HG03196 (cell line): Measurements from ENCODE around the gene ST8SIA2.
"Not testable (repeated sequence)": the region's sequence is repeated elsewhere in the genome, so short reads cannot be mapped to it uniquely, and the experiment has no call there.

ENCODE experiments used
- ATAC-seq: cut with Tn5 transposase; IDR thresholded peaks from one replicate; pipeline ENCODE4 v1.9.1; 2021; ENCODE audit not compliant: unreplicated experiment

ST8SIA2 gene

DNA sequence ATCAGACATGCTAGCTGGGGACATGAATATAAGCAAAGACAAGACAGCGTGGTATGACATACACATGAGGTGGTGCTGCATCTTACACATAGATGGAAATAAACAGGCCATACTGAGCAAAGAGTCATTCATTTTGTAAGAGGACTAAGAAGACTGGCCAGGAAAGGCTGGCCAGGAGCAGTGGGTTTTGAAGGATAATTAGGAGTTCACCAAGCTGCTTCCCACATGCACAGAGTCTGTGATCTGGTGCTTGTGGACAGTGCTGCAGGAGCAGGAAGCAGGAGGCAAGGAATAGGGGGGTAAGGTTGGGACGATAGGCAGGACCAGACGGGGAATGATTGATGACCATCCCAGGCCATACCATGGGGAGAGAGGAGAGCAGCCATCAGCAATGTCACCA, 41.5 kb downstream of the ST8SIA2 start:
- no peak for ATAC-seq

DNA sequence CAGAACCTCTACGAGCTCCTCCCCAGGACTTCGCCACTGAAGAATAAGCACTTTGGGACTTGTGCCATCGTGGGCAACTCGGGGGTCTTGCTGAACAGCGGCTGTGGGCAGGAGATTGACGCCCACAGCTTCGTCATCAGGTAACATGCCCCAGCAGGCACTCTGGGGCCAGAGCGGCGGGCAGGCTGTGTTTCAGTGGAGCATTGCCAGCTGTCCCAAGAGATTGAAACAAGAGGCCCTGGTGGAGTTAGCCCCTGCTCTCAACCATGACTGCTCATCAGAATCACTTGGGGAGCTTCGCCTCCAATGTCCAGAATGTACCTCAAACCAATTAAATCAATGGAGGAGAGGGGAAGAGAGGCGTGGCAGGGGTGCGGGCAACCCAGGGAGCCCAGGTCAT, 44.8 kb downstream of the ST8SIA2 start:
- no peak for ATAC-seq

GRCh38 chr15:92443381-92443780, 49.7 kb downstream of the ST8SIA2 start:
- no peak for ATAC-seq

- ATAC-seq, result no peak
Measured at GRCh38 chr15:92444631-92445030, 51.0 kb downstream of the ST8SIA2 start.

- no peak for ATAC-seq
Measured at GRCh38 chr15:92448370-92448769, 54.7 kb downstream of the ST8SIA2 start.

DNA sequence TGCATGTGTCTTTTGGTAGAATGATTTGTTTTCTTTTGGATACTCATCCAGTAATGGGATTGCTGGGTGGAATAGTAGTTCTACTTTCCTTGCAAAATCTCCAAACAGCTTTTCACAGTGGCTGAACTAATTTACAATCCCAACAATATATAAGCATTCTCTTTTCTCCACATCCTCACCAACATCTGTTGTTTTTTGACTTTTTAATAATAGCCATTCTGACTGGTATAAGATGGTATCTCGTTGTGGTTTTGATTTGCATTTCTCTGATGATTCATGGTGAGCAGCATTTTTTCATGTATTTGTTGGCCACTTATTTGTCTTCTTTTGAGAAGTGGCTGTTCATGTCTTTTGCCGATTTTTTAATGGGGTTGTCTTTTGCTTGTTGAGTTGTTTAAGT, 55.8 kb downstream of the ST8SIA2 start:
- no peak for ATAC-seq

DNA sequence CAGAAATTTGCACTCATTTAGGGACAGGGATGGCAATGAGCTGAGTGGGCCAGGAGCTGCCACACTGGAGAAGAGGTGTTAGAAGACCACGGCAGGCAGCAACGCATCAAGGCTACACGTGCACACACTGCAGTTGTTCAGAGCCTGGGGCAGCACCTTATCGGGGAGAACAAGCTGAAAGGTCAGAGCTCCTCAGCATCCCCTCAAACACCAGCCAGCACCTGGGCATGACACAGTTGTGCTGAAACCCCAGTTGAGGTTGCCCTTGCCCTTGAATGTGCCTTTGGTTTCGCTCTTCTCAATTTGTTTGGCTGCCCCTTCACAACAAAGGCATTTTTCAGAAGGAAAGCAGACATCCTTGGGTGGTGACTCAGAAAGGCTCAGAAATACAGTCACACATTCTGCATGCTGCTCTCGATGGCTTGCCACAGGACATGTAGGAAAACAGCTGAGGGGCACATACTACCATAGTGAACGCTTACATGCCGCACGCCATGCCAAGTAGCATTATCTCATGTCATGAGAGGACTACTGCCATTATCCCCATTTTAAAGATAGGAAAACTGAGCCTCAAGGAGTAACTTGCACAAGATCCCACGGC, 57.6 kb downstream of the ST8SIA2 start:
- ATAC-seq, result no peak

- ATAC-seq, result no peak
Measured at GRCh38 chr15:92452143-92452542, 58.5 kb downstream of the ST8SIA2 start.

- no peak for ATAC-seq
Measured at GRCh38 chr15:92453607-92454006, 59.9 kb downstream of the ST8SIA2 start.

DNA sequence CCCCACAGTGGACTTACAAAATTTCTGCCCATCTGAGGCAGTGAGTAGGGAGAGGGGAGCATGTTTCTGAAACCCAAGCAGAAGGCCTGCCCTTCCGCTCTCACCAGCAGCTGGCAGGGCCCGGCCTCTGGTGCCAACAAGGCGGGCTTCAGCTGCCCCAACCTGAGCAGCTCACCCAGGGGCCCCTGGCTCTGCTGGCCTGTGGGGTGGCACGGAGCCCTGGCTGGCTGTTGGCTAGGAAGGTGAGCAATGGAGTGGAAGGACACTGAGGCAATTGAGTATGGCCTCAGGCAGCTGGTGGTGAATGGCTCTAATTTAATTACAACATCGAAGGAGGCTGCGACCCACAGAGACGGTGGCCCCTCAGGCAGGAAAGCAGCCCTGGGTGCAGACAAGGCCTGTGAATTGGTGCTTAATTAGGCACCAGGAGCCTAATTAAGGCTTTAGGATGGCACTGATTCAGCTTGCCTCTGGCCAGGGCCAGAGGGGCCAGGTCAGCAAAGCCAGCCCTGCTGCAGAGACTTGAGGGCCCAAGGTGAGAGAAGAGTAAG, 60.9 kb downstream of the ST8SIA2 start:
- no peak for ATAC-seq

- ATAC-seq, result no peak
Measured at GRCh38 chr15:92455271-92455670, 61.6 kb downstream of the ST8SIA2 start.

GRCh38 chr15:92457471-92458041, 63.9 kb downstream of the ST8SIA2 start:
- ATAC-seq, result no peak

DNA sequence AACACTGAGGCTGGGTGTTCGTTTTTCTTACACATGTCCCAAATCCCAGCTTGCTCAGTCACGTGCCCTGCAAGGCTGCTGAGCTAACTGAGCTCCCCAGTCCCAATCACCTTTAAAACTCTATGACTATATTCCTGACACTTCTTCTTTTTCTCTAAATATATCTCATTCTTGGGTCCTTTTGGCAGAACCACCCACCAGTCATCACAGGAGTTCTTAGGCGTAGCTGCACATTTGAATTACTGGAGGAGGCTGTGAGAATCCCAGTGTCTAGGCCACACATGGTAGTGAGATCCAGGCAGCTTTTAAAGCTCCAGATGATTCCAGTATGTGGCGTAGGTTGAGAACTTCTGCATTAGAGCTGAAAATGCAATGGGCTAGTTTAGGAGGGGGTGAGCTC, 66.3 kb downstream of the ST8SIA2 start:
- ATAC-seq, result no peak

GRCh38 chr15:92462424-92463125, 68.9 kb downstream of the ST8SIA2 start:
- no peak for ATAC-seq

GRCh38 chr15:92463352-92463751, 69.7 kb downstream of the ST8SIA2 start:
- ATAC-seq, result no peak

- no peak for ATAC-seq
Measured at GRCh38 chr15:92463826-92464225, 70.1 kb downstream of the ST8SIA2 start.

DNA sequence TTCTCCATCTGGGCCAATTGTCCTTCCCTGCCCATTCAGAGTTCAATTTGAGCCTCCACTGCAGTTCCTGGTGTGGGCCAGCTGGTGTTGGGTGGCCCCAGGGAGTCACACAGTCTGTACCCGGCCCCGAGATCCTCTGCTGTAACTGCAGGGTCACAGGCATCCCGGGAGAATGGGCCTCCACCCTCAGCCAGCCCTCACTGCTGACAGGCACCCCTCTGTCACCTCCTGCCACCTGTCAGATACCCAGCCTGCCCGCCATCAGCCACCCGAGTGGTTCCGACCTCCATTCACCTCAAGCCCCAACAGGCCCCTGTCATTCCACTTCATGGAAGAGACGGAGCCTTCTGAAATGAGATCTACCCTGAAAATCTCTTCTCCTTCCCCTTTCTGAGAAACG, 73.2 kb downstream of the ST8SIA2 start:
- no peak for ATAC-seq

DNA sequence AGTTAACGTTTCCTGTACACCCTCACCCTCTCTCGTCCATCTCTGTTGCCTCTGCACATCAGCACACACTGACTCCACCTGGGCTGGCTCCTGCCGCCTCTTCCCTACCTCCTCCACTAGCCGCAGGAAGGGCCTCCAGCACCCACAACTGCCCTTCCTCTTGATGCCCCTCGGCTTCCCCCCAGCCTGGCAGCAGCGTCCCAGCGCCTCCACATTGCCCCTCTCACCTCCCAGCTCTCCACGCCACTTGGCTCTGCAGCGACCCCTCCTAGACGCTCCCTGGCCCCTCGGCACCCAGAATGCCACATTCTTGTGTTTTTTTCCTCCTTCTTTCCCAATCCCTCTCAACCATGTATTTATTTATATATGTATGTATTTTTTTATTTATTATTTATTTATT, 73.6 kb downstream of the ST8SIA2 start:
- ATAC-seq, result no peak

DNA sequence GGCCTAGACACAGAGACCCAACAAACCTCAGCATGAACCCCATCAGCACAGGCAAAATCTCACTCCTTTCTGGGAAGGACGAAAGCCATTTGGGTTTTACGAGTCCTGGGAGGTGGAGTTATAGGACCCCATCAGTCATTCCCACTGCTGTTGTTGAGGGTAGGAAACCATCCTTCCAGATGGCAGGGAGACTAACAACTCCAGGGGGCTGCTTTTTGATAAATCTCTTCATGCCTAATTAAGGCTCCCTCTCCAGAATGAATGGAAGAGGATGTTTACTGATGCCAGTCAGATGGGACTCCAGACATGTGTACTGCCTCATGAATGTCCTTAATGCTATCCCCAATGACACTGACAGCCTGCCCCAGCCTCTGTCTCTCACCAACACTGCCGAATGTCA, 75.3 kb downstream of the ST8SIA2 start:
- no peak for ATAC-seq

- no peak for ATAC-seq
Measured at GRCh38 chr15:92471288-92471687, 77.6 kb downstream of the ST8SIA2 start.

- no peak for ATAC-seq
Measured at GRCh38 chr15:92473756-92474155, 80.1 kb downstream of the ST8SIA2 start.

DNA sequence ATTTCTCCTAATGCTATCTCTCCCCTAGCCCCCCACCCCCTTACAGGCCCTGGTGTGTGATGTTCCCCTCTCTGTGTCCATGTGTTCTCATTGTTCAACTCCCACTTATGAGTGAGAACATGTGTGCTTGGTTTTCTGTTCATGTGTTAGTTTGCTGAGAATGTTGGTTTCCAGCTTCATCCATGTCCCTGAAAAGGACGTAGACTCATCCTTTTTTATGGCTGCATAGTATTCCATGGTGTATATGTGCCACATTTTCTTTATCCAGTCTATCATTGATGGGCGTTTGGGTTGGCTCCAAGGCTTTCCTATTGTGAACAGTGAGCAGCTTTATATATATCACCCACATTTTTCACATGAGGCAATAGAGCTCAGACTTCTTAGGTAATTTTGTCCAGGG, 86.0 kb downstream of the ST8SIA2 start:
- not testable (repeated sequence) for ATAC-seq
